Psoas muscle (tissue), 8 donors: Measurements from ENCODE around the gene CWC25. TPM values are rescaled to one million over a fixed set of nuclear protein-coding genes. Genes with fewer than 3 reads are reported as not detected.

Experiments
- ATAC-seq, 4 donors: fragments of 200-7000 bp; cut with Tn5 transposase; one replicate each; pipeline ENCODE4 v1.9.1; 2020; ENCODE audit warnings: moderate library complexity in 3 of 4, mild to moderate bottlenecking in 2 of 4
- DNase-seq, 2 donors: peaks; one replicate each; pipeline ENCODE4 v3.0.0-alpha.2; 2020
- H3K27ac ChIP-seq: fragments of 200-600 bp; one replicate; pipeline ENCODE4 v1.8.0; 2022
- H3K27me3 ChIP-seq, 3 donors: fragments of 200-600 bp in 1 of 3; one replicate each; pipeline versions ENCODE4 v1.6.1 to v1.8.0; 2013 to 2022; ENCODE audit warnings: low read length in 2 of 3, mild to moderate bottlenecking in 2 of 3, moderate library complexity in 1 of 3; ENCODE audit not compliant: insufficient read depth in 3 of 3
- H3K36me3 ChIP-seq, 2 donors: fragments of 200-600 bp in 1 of 2; one replicate each; pipeline versions ENCODE4 v1.6.1 to v1.8.0; 2013 to 2022; ENCODE audit warnings: low read depth in 1 of 2, mild to moderate bottlenecking in 1 of 2, moderate library complexity in 1 of 2; ENCODE audit not compliant: insufficient read depth in 1 of 2
- H3K4me1 ChIP-seq: fragments of 200-600 bp; one replicate; pipeline ENCODE4 v1.8.0; 2022
- H3K4me3 ChIP-seq: fragments of 200-600 bp; one replicate; pipeline ENCODE4 v1.8.0; 2022; ENCODE audit warnings: mild to moderate bottlenecking
- H3K9me3 ChIP-seq: fragments of 200-600 bp; one replicate; pipeline ENCODE4 v1.8.0; 2022
- CTCF ChIP-seq: fragments of 200-600 bp; IDR thresholded peaks from one replicate; pipeline ENCODE4 v1.8.0; 2022; ENCODE audit warnings: antibody characterized with exemption
- WGBS, 3 donors: extraction: QIAGEN DNeasy Blood & Tissue Kit; methylation state at CpG; one replicate each; pipeline versions ENCODE4 v1.1.6 to v1.1.7; 2013; 5-methylcytosine and 5-hydroxymethylcytosine counted together
- intact Hi-C, 2 donors: fragments of 100-400 bp; cut with DNase I; formaldehyde crosslinking; loops; one replicate each; pipeline versions ENCODE4 v1.11.0 to v1.14.2; 2022
- polyA plus RNA-seq, 3 donors: library from polyadenylated mRNA; stranded (reverse); fragments of 200-250 nt; gene quantifications; one replicate each; pipeline ENCODE4 v1.2.3, GENCODE V29; 2013
- total RNA-seq, 4 donors: library from RNA; stranded (reverse); fragmentation: NEBNext Ultra II Directional in 2 of 4; extraction: Animal tissue kit (Norgen Biotek cat#: 25700) in 2 of 4; gene quantifications; one replicate each; pipeline versions ENCODE4 v1.2.1 to v1.2.4, GENCODE V29; 2021 to 2023
- donor health status: healthy with polysubstance abuse.
- donor health status: DM: no; HTN: no; CAD: no; lungs with moderate emphysema.
- donor health status: Bipolar disorder and iron deficiency.
- donor health status: healthy.
- donor health status: DM: yes; HTN: yes; CAD: no.
- donor health status: DM: no; HTN: no; CAD: no.
- donor health status: DM: no; HTN: no; CAD: no.
- donor health status: DM: yes; HTN: yes; CAD: no.

The CWC25 gene
- total and polyA plus RNA-seq, 7 donors = 9.7 to 22.0 (median 15.0) TPM

GRCh38 chr17:38867968-38868816 lies 43.1 kb upstream of the CWC25 start:
- Histone ChIP-seq H3K27me3 (no peaks in the 10 kb centered on the region), H3K27ac (peak overlapping the region; percentile 85), H3K4me3 (peak overlapping the region; percentile 93), H3K36me3 (no peaks in the 10 kb centered on the region), H3K9me3 (no peaks in the 10 kb centered on the region), H3K4me1 (peaks cover 17% of the 10 kb centered on the region)
- no peak for TF ChIP-seq CTCF
- DNase-seq = peak; percentile 65 to 74
- 31 to 38% (median 34%) methylated on average over 25 of the region's 25 CpGs for WGBS, 3 donors
- intact Hi-C loops = loop anchor here (5.0 to 10.0 kb wide), 2 partner anchors 284 to 287 kb away; partner anchors contain the start of gene PLXDC1 (in 2 of the 2)
- no peak for ATAC-seq

- intact Hi-C loops = loop anchor here (5.0 to 10.0 kb wide), 2 partner anchors 285 to 287 kb away; partner anchors contain the start of gene PLXDC1 (in 2 of the 2)
Measured at GRCh38 chr17:38867179-38867967, 42.3 kb upstream of the CWC25 start.

GRCh38 chr17:38864636-38865398 lies 39.7 kb upstream of the CWC25 start:
- 64 to 74% (median 69%) methylated on average over 11 of the region's 11 CpGs for WGBS, 3 donors
- intact Hi-C loops = loop anchor here (5.0 to 10.0 kb wide), 2 partner anchors 287 to 290 kb away; partner anchors contain the start of gene PLXDC1 (in 2 of the 2)

More at GRCh38 chr17:38867179-38867967, 42.3 kb upstream of the CWC25 start:
- peaks cover 0 to 3% (median 0%) of the 10 kb centered on the region in 3 donors for H3K27me3 ChIP-seq
- peak overlapping the region; percentile 93 for H3K4me3 ChIP-seq
- no peak for TF ChIP-seq CTCF
- no peaks in the 10 kb centered on the region for H3K36me3 ChIP-seq
- DNase-seq = peak in 1 of 2 donors; percentile 55
- WGBS, 3 donors = 34 to 47% (median 37%) methylated on average over 31 of the region's 31 CpGs
- H3K4me1 ChIP-seq = peaks cover 9% of the 10 kb centered on the region
- ATAC-seq = no peak
- no peaks in the 10 kb centered on the region for H3K9me3 ChIP-seq
- H3K27ac ChIP-seq = peak overlapping the region; percentile 85

More at GRCh38 chr17:38864636-38865398, 39.7 kb upstream of the CWC25 start:
- no peak for ATAC-seq
- DNase-seq = no peak
- no peak overlapping the region for H3K4me3 ChIP-seq
- H3K27me3 ChIP-seq = peaks cover 0 to 3% (median 0%) of the 10 kb centered on the region in 3 donors
- TF ChIP-seq CTCF = no peak
- no peaks in the 10 kb centered on the region for H3K36me3 ChIP-seq
- H3K4me1 ChIP-seq = no peaks in the 10 kb centered on the region
- no peak overlapping the region for H3K27ac ChIP-seq
- no peaks in the 10 kb centered on the region for H3K9me3 ChIP-seq
